ENCODE results near the gene TMEM253.

GRCh38 chr14:21112255-21112654 is 11.4 kb downstream of the TMEM253 start:
- TF ChIP-seq, protein P1, sequence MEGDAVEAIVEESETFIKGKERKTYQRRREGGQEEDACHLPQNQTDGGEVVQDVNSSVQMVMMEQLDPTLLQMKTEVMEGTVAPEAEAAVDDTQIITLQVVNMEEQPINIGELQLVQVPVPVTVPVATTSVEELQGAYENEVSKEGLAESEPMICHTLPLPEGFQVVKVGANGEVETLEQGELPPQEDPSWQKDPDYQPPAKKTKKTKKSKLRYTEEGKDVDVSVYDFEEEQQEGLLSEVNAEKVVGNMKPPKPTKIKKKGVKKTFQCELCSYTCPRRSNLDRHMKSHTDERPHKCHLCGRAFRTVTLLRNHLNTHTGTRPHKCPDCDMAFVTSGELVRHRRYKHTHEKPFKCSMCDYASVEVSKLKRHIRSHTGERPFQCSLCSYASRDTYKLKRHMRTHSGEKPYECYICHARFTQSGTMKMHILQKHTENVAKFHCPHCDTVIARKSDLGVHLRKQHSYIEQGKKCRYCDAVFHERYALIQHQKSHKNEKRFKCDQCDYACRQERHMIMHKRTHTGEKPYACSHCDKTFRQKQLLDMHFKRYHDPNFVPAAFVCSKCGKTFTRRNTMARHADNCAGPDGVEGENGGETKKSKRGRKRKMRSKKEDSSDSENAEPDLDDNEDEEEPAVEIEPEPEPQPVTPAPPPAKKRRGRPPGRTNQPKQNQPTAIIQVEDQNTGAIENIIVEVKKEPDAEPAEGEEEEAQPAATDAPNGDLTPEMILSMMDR (IDR thresholded peaks at IDR 0.05): no peak
- no peak for TF ChIP-seq POLR2A (IDR thresholded peaks at IDR 0.05)

All from Peyer's patch (tissue), 4 donors.